ENCODE measurements around the gene NFKBIB.

NFKBIB gene

DNA sequence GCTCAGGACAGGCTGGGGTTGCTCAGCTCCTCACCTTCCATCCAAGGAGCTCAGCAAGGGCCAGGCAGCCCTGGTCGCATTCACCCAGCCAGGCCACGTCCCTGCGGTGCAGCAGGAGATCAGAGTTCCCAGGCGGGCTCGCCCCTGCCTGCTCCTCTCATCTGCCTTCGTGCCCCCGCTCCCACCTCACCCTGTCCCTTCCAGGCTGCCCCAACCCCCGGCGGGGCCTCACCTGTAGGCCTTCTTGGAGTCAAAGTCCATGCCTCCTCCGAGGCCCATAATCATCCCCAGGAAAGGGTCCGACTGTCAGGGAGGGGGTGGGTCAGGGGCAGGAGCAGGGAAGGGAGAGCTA, 20.4 kb upstream of the NFKBIB start:
- H3K27ac ChIP-seq (ENCODE audit: low read length): peak overlapping the region; percentile 95; the same call in 1 of the 2 replicates
- no peak for DNase-seq
- no peaks in the 10 kb centered on the region; the same call in 1 of the 2 replicates for H3K79me2 ChIP-seq (ENCODE audit: low read length)
- H3F3A ChIP-seq (ENCODE audit: insufficient read depth, low read length): peaks cover 21% of the 10 kb centered on the region
- H3K9ac ChIP-seq (ENCODE audit: low read length): peak overlapping the region; percentile 89; the same call in 1 of the 2 replicates
- H3K4me2 ChIP-seq (ENCODE audit: low read depth, low read length): peak overlapping the region; percentile 100; the same call in 1 of the 2 replicates
- H3K27me3 ChIP-seq (replicated peaks; ENCODE audit: insufficient read depth, low read length): no peaks in the 10 kb centered on the region
- no peaks in the 10 kb centered on the region for H3K9me3 ChIP-seq (replicated peaks; ENCODE audit: insufficient read depth, low read length)
- no peak for TF ChIP-seq EZH2 (optimal IDR thresholded peaks at IDR 0.05; ENCODE audit: low read depth, low read length)
- no peak for TF ChIP-seq CTCF (IDR thresholded peaks at IDR 0.05; ENCODE audit: low read length)
- TF ChIP-seq EZH2phosphoT487 (IDR thresholded peaks at IDR 0.05; ENCODE audit: low read length): no peak
- no peaks in the 10 kb centered on the region for H4K20me1 ChIP-seq (ENCODE audit: insufficient read depth, low read length)
- no peaks in the 10 kb centered on the region for H3K36me3 ChIP-seq (replicated peaks; ENCODE audit: insufficient read depth, low read length)
- H2AFZ ChIP-seq (ENCODE audit: low read length): no peak overlapping the region
- no peak overlapping the region for H3K4me3 ChIP-seq (ENCODE audit: low read length)
- H3K4me1 ChIP-seq (ENCODE audit: low read length): peaks cover 18% of the 10 kb centered on the region
- H3K9me2 ChIP-seq (replicated peaks; ENCODE audit: insufficient read depth, low read length): no peaks in the 10 kb centered on the region

- Histone ChIP-seq H4K20me1 (ENCODE audit: insufficient read depth, low read length) (no peaks in the 10 kb centered on the region), H3K27ac (ENCODE audit: low read length) (no peak overlapping the region)
These were observed 19.5 kb upstream of the NFKBIB start for GRCh38 chr19:38880076-38880881.

GRCh38 chr19:38880882-38881609, 18.7 kb upstream of the NFKBIB start:
- no peaks in the 10 kb centered on the region for H3K27me3 ChIP-seq (replicated peaks; ENCODE audit: insufficient read depth, low read length)
- H4K20me1 ChIP-seq (ENCODE audit: insufficient read depth, low read length): no peaks in the 10 kb centered on the region
- H3K9ac ChIP-seq (ENCODE audit: low read length): no peak overlapping the region
- TF ChIP-seq CTCF (IDR thresholded peaks at IDR 0.05; ENCODE audit: low read length) (no peak), EZH2phosphoT487 (IDR thresholded peaks at IDR 0.05; ENCODE audit: low read length) (no peak), EZH2 (optimal IDR thresholded peaks at IDR 0.05; ENCODE audit: low read depth, low read length) (no peak)
- H3K4me2 ChIP-seq (ENCODE audit: low read depth, low read length): no peak overlapping the region
- no peak overlapping the region for H2AFZ ChIP-seq (ENCODE audit: low read length)
- no peaks in the 10 kb centered on the region for H3K36me3 ChIP-seq (replicated peaks; ENCODE audit: insufficient read depth, low read length)
- H3F3A ChIP-seq (ENCODE audit: insufficient read depth, low read length): peaks cover 21% of the 10 kb centered on the region
- no peak overlapping the region for H3K4me3 ChIP-seq (ENCODE audit: low read length)
- no peaks in the 10 kb centered on the region; the same call in 1 of the 2 replicates for H3K79me2 ChIP-seq (ENCODE audit: low read length)
- no peaks in the 10 kb centered on the region for H3K9me2 ChIP-seq (replicated peaks; ENCODE audit: insufficient read depth, low read length)
- DNase-seq: no peak
- no peaks in the 10 kb centered on the region for H3K9me3 ChIP-seq (replicated peaks; ENCODE audit: insufficient read depth, low read length)
- peaks cover 18% of the 10 kb centered on the region for H3K4me1 ChIP-seq (ENCODE audit: low read length)
- no peak overlapping the region for H3K27ac ChIP-seq (ENCODE audit: low read length)

More at GRCh38 chr19:38880076-38880881, 19.5 kb upstream of the NFKBIB start:
- Histone ChIP-seq H3K36me3 (replicated peaks; ENCODE audit: insufficient read depth, low read length) (no peaks in the 10 kb centered on the region), H3K9me2 (replicated peaks; ENCODE audit: insufficient read depth, low read length) (no peaks in the 10 kb centered on the region), H3K79me2 (ENCODE audit: low read length) (no peaks in the 10 kb centered on the region; the same call in 1 of the 2 replicates), H3K4me3 (ENCODE audit: low read length) (no peak overlapping the region), H3K9ac (ENCODE audit: low read length) (no peak overlapping the region), H3K27me3 (replicated peaks; ENCODE audit: insufficient read depth, low read length) (no peaks in the 10 kb centered on the region), H3F3A (ENCODE audit: insufficient read depth, low read length) (peaks cover 21% of the 10 kb centered on the region), H3K4me2 (ENCODE audit: low read depth, low read length) (no peak overlapping the region), H3K9me3 (replicated peaks; ENCODE audit: insufficient read depth, low read length) (no peaks in the 10 kb centered on the region), H2AFZ (ENCODE audit: low read length) (no peak overlapping the region), H3K4me1 (ENCODE audit: low read length) (peaks cover 18% of the 10 kb centered on the region)
- DNase-seq: no peak
- TF ChIP-seq CTCF (IDR thresholded peaks at IDR 0.05; ENCODE audit: low read length) (no peak), EZH2phosphoT487 (IDR thresholded peaks at IDR 0.05; ENCODE audit: low read length) (no peak), EZH2 (optimal IDR thresholded peaks at IDR 0.05; ENCODE audit: low read depth, low read length) (no peak)
